Embryonic facial prominence (tissue), 1 donor: ENCODE data around the gene ATP4A.
"Not testable (repeated sequence)": the region's sequence is repeated elsewhere in the genome, so short reads cannot be mapped to it uniquely, and the experiment has no call there.

Experiments
- DNase-seq: peaks from one replicate; pipeline ENCODE4 v3.0.0-alpha.2; 2016; ENCODE audit errors: extremely low spot score

Gene ATP4A

GRCh38 chr19:35563207-35563829 is at the start of gene ATP4A:
Gene ATP4A (minus strand): TSS chr19:35563658. CDS start chr19:35563629, 29 bp downstream.
- DNase-seq = no peak

- DNase-seq = peak; percentile 85
Observed at GRCh38 chr19:35612559-35613321, 49.3 kb upstream of the ATP4A start, which contains the start of gene HAUS5. Gene HAUS5 (plus strand): TSS chr19:35612735. CDS start chr19:35612795, 60 bp downstream.

- DNase-seq = no peak
Observed at GRCh38 chr19:35612224-35612558, 48.7 kb upstream of the ATP4A start.

- DNase-seq = no peak
Observed at GRCh38 chr19:35609851-35610353, 46.4 kb upstream of the ATP4A start.

- DNase-seq = no peak
Observed at GRCh38 chr19:35608251-35608650, 44.8 kb upstream of the ATP4A start.

- no peak for DNase-seq
Observed at GRCh38 chr19:35607661-35608060, 44.2 kb upstream of the ATP4A start.

GRCh38 chr19:35607170-35607569 is 43.7 kb upstream of the ATP4A start:
- DNase-seq = not testable (repeated sequence)

- not testable (repeated sequence) for DNase-seq
Observed at GRCh38 chr19:35604436-35604835, 41.0 kb upstream of the ATP4A start.

GRCh38 chr19:35601971-35602370 is 38.5 kb upstream of the ATP4A start:
- DNase-seq = no peak

- no peak for DNase-seq
Observed at GRCh38 chr19:35596366-35596999, 33.0 kb upstream of the ATP4A start.

- DNase-seq = no peak
Observed at GRCh38 chr19:35595928-35596327, 32.5 kb upstream of the ATP4A start.

- DNase-seq = not testable (repeated sequence)
Observed at GRCh38 chr19:35595026-35595425, 31.6 kb upstream of the ATP4A start.

GRCh38 chr19:35592226-35592625 is 28.8 kb upstream of the ATP4A start:
- no peak for DNase-seq

- DNase-seq = no peak
Observed at GRCh38 chr19:35590875-35591274, 27.4 kb upstream of the ATP4A start.

GRCh38 chr19:35587321-35587720 is 23.9 kb upstream of the ATP4A start:
- DNase-seq = no peak

- DNase-seq = no peak
Observed at GRCh38 chr19:35585848-35586247, 22.4 kb upstream of the ATP4A start, which contains the start of gene PMIS2. Gene PMIS2 (plus strand): TSS chr19:35586173. CDS start chr19:35586260, 87 bp downstream.

GRCh38 chr19:35582760-35583159 is 19.3 kb upstream of the ATP4A start:
- no peak for DNase-seq

- DNase-seq = no peak
Observed at GRCh38 chr19:35578707-35579106, 15.2 kb upstream of the ATP4A start.

GRCh38 chr19:35577918-35578317 is 14.5 kb upstream of the ATP4A start:
- DNase-seq = no peak

GRCh38 chr19:35571406-35571965 is 8.0 kb upstream of the ATP4A start:
- no peak for DNase-seq

GRCh38 chr19:35569281-35569781 is 5.9 kb upstream of the ATP4A start:
- no peak for DNase-seq

- DNase-seq = no peak
Observed at GRCh38 chr19:35566738-35567137, 3.3 kb upstream of the ATP4A start.
